Measurements from ENCODE around the gene CLSTN2. TPM values are rescaled to one million over a fixed set of nuclear protein-coding genes. Genes with fewer than 3 reads are reported as not detected.

CLSTN2 gene
- total RNA-seq, 1 donor, result 7.3 TPM

- no peak for DNase-seq (ENCODE audit: low read depth)
- H3K4me3 ChIP-seq (ENCODE audit: low read depth, low read length), result no peak overlapping the region
- TF ChIP-seq CTCF (IDR thresholded peaks at IDR 0.05; ENCODE audit: insufficient read depth, low read depth, low read length), result no peak
These were observed 594.6 kb downstream of the CLSTN2 start for GRCh38 chr3:140529558-140529957.

GRCh38 chr3:140530131-140530530, 595.1 kb downstream of the CLSTN2 start:
- TF ChIP-seq CTCF (IDR thresholded peaks at IDR 0.05; ENCODE audit: insufficient read depth, low read depth, low read length), result no peak
- no peak overlapping the region for H3K4me3 ChIP-seq (ENCODE audit: low read depth, low read length)
- no peak for DNase-seq (ENCODE audit: low read depth)

- DNase-seq (ENCODE audit: low read depth), result no peak
These were observed 595.6 kb downstream of the CLSTN2 start for GRCh38 chr3:140530603-140531002.

GRCh38 chr3:140532793-140533330, 597.9 kb downstream of the CLSTN2 start:
- DNase-seq (ENCODE audit: low read depth), result no peak
- no peak overlapping the region for H3K4me3 ChIP-seq (ENCODE audit: low read depth, low read length)
- TF ChIP-seq CTCF (IDR thresholded peaks at IDR 0.05; ENCODE audit: insufficient read depth, low read depth, low read length), result no peak

More at GRCh38 chr3:140530603-140531002, 595.6 kb downstream of the CLSTN2 start:
- no peak for TF ChIP-seq CTCF (IDR thresholded peaks at IDR 0.05; ENCODE audit: insufficient read depth, low read depth, low read length)
- H3K4me3 ChIP-seq (ENCODE audit: low read depth, low read length), result no peak overlapping the region

GRCh38 chr3:140536926-140537726, 602.1 kb downstream of the CLSTN2 start:
- no peak for TF ChIP-seq CTCF (IDR thresholded peaks at IDR 0.05; ENCODE audit: insufficient read depth, low read depth, low read length)
- no peak overlapping the region for H3K4me3 ChIP-seq (ENCODE audit: low read depth, low read length)
- no peak for DNase-seq (ENCODE audit: low read depth)

GRCh38 chr3:140537727-140538082, 602.7 kb downstream of the CLSTN2 start:
- TF ChIP-seq CTCF (IDR thresholded peaks at IDR 0.05; ENCODE audit: insufficient read depth, low read depth, low read length), result no peak
- no peak overlapping the region for H3K4me3 ChIP-seq (ENCODE audit: low read depth, low read length)
- DNase-seq (ENCODE audit: low read depth), result no peak

Measured in fibroblast of villous mesenchyme (primary cell).